ENCODE results near the gene TMED9. TPM values are rescaled to one million over a fixed set of nuclear protein-coding genes. Genes with fewer than 3 reads are reported as not detected.

TMED9 gene
- 100 to 1,000 TPM; 172 to 231 (median 178) TPM for polyA plus RNA-seq

DNA sequence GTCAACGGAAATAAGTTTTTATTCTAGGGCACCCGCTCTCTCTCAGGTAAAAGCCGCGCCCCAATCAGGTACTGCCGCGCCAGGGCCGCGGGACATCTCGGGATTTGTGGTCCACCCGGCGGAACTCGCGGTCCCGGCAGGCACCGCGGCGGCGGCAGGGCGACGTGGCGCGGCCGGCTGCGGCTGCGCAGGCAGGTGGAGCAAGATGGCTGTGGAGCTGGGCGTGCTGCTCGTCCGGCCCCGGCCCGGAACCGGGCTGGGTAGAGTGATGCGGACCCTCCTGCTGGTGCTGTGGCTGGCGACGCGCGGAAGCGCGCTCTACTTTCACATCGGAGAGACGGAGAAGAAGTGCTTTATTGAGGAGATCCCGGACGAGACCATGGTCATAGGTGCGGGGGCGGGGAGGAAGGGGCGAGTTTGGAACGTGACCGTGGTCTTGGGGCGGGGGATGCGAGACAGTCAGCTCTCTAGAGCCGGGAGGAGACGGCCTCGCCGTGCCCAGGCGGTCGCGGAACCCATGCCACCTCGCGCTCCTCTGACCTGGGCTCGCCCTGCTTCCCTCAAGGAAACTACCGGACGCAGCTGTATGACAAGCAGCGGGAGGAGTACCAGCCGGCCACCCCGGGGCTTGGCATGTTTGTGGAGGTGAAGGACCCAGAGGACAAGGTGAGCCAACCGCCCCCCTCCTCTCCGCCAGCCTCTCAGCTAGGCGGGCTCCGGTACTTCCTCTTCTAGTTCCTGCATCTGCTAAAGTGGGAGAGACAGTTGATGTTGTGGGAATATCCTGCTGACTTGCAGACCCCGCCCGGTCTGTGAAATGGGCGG, at the start of gene TMED9:
Gene TMED9, plus strand, starts transcription at position 194 of the 825 bp plus-strand sequence. Its CDS starts 12 bp downstream, at position 206.
- peak within 1 kb of the TSS; percentile 93 to 100 (median 98) for H3K4me3 Mint-ChIP-seq
- peak within 1 kb of the TSS; percentile 91 to 99 (median 96) for H3K27ac Mint-ChIP-seq
- H3K9me3 Mint-ChIP-seq: no peaks in the 10 kb centered on the region
- peaks cover 6 to 18% (median 6%) of the 10 kb centered on the region in 3 donors for H3K27me3 Mint-ChIP-seq (ENCODE audit: low read depth in 3 of 3)
- H3K4me1 Mint-ChIP-seq: peaks cover 29 to 31% of the 10 kb centered on the region in 2 donors
- peaks cover 7 to 27% (median 9%) of the 10 kb centered on the region in 3 donors for H3K36me3 Mint-ChIP-seq
- DNase-seq: peak; percentile 84 to 85 (median 84)

DNA sequence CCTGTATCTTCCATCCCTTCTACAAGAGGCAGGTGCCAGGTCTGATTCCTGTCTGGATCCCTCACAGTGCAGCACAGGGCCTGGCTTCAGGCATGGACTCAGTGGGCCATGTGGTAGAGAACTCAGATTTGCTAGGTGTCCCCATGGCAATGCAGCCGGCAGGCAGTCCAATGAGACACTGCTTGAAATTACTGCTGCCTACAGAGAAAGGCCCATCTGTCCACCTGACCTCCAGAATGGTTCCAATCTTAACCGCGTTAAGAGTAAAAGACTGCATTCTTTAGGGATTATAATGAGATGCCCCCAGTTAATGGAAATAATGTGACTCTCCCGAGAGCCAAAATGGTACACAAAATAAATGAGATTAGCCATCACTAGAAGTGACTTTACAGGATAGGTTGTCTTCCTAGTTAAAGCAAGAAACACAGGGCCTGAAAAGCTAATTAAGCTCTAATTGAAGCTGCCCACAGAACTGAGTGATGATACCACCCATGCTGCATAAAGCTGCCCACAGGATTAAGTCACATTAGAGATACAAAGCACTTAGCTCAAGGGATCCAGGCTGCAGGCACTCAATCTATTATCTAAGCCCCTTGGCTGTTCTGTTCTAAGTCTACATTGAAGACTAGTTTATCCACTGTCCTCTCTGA, 49.1 kb upstream of the TMED9 start:
- no peak overlapping the region for H3K4me3 Mint-ChIP-seq

DNA sequence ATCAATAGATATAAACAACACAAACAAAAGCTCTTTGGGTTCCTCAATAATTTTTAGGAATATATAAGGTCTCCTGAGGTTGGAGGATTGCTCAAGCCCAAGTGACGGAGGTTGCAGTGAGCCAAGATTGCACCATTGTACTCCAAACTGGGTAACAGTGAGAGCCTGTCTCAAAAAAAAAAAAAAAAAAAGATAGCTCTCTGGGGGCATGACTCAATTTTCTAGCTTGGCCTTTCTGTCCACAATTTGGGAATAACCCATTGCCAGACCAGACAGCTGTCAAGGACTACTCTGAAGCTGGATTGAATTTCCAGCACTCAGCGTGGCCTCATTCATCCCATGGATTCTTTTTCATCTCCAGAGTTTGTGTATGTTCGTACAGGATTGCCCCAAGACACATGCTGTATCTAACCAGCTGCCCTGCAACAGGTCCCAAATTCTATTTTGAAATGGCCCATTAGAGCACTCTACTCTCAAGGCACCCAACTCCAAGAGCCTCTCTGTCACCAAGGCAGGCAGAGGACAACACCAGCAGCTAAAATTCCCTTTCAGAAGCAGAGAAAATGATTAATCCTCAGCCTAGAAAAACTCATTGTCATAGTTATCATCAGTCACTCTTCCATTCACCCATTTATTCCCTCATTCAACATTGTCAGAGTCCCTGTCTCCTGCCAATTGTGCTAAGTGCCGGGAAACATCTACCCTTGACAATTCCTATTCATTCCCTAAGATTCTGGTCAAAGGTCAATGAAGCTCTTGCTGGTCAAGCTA, 46.3 kb upstream of the TMED9 start:
- no peak for DNase-seq
- Mint-ChIP-seq H3K4me1 (peaks cover 30 to 62% of the 10 kb centered on the region in 2 donors), H3K4me3 (no peak overlapping the region), H3K27me3 (ENCODE audit: low read depth in 3 of 3) (no peaks in the 10 kb centered on the region), H3K36me3 (peaks cover 0 to 10% (median 0%) of the 10 kb centered on the region in 3 donors), H3K9me3 (no peaks in the 10 kb centered on the region), H3K27ac (peak overlapping the region in 1 of 6 donors; percentile 82)

More for the DNA sequence above, 49.1 kb upstream of the TMED9 start:
- no peak for DNase-seq
- no peaks in the 10 kb centered on the region for H3K9me3 Mint-ChIP-seq
- no peak overlapping the region for H3K27ac Mint-ChIP-seq
- H3K4me1 Mint-ChIP-seq: peaks cover 20 to 57% of the 10 kb centered on the region in 2 donors
- H3K36me3 Mint-ChIP-seq: peaks cover 0 to 13% (median 0%) of the 10 kb centered on the region in 3 donors
- peaks cover 0 to 2% (median 0%) of the 10 kb centered on the region in 3 donors for H3K27me3 Mint-ChIP-seq (ENCODE audit: low read depth in 3 of 3)

DNA sequence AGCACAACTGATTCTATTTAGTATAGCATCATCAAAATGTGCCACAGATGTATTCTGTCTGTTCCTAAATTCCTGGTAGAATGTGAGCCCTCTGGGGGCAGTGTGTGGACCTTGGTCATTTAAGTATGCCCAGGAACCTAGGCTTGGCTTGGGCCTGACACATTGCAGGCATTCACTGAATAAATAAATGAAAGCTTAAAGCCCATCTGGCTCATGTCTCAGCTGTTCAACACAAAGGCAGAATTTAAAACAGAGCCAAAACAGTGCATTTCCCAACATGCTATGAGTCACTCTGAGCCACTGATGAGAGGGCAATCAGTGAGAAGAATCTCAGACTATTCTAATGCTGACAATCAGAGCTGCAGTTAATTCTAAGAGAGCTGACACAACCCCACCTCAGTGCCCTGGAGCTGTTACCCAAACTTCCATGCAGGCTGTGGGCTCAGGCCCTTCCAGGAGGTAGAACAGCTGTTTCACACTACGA, 45.7 kb upstream of the TMED9 start:
- H3K27ac Mint-ChIP-seq: peak overlapping the region in 1 of 6 donors; percentile 82
- peaks cover 28 to 58% of the 10 kb centered on the region in 2 donors for H3K4me1 Mint-ChIP-seq

DNA sequence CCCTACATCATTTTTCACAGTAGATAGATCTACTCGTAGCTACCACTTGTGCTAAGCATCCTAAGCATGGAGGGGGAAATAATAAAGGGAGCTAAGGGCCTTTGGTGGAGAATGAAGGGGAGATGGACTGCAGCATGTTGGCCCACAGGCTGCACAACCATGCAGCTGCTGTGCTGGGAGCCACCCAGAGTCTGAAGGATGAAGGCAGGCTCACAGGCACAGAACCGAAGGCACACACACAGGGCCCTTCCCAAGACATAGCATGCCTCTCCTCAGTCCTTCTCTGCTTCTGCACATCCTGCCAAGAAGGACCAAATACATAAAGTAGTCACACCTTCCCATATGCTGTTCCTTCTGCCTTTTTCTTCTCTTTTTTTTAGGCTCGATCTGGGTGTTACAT, 44.3 kb upstream of the TMED9 start:
- H3K27ac Mint-ChIP-seq: peak overlapping the region in 1 of 6 donors; percentile 36
- peaks cover 0 to 6% (median 0%) of the 10 kb centered on the region in 3 donors for H3K36me3 Mint-ChIP-seq
- H3K27me3 Mint-ChIP-seq (ENCODE audit: low read depth in 3 of 3): no peaks in the 10 kb centered on the region
- H3K9me3 Mint-ChIP-seq: no peaks in the 10 kb centered on the region
- no peak overlapping the region for H3K4me3 Mint-ChIP-seq
- no peak for DNase-seq
- H3K4me1 Mint-ChIP-seq: peaks cover 33 to 57% of the 10 kb centered on the region in 2 donors

More for the DNA sequence above, 45.7 kb upstream of the TMED9 start:
- Mint-ChIP-seq H3K4me3 (no peak overlapping the region), H3K36me3 (peaks cover 0 to 10% (median 0%) of the 10 kb centered on the region in 3 donors), H3K27me3 (ENCODE audit: low read depth in 3 of 3) (no peaks in the 10 kb centered on the region), H3K9me3 (no peaks in the 10 kb centered on the region)
- no peak for DNase-seq

DNA sequence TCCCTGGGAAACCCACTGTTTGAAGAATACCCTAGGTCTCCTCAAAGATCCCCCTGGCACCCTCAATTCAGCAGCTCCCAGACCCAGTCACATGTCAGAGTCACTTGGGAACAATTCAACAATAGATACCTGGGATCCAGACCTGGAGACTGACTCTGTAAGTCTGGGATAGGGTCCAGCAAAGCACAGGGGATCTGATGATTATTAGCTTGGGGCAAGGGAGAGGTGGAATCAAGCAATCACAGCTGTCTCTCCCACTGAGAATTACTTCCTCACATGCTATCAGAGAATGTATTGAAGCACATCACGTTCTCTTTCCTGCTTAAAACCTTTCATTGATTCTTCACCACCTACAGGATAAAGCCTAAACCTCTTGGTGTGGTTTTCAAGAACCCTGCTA, 43.5 kb upstream of the TMED9 start:
- DNase-seq: no peak
- Mint-ChIP-seq H3K4me1 (peaks cover 41 to 59% of the 10 kb centered on the region in 2 donors), H3K36me3 (peaks cover 0 to 6% (median 0%) of the 10 kb centered on the region in 3 donors), H3K27ac (no peak overlapping the region), H3K27me3 (ENCODE audit: low read depth in 3 of 3) (peaks cover 0 to 1% (median 0%) of the 10 kb centered on the region in 3 donors), H3K4me3 (no peak overlapping the region), H3K9me3 (no peaks in the 10 kb centered on the region)

DNA sequence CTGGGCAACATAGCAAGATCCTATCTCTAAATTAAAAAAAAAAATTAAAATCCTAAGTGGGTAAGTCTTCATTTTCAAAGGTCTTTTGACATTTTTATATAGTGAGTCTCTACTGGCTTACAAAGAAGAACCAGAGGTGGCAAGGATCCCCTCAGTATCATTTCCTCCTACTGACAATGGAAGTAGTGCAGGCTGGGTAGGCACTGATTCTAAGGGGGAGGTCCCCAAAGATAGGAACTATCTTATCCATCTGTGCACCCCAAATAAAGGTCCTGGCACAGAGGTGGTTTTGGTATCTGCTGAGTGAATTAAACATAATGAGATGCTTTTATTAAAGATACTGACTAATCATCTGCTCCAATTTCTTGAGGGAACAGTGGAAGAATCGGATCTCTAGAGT, 41.9 kb upstream of the TMED9 start:
- Mint-ChIP-seq H3K4me1 (peaks cover 49 to 54% of the 10 kb centered on the region in 2 donors), H3K27me3 (ENCODE audit: low read depth in 3 of 3) (peaks cover 0 to 3% (median 1%) of the 10 kb centered on the region in 3 donors), H3K27ac (peak overlapping the region in 2 of 6 donors; percentile 35 to 40), H3K4me3 (no peak overlapping the region), H3K9me3 (no peaks in the 10 kb centered on the region), H3K36me3 (peaks cover 0 to 6% (median 0%) of the 10 kb centered on the region in 3 donors)
- DNase-seq: no peak

DNA sequence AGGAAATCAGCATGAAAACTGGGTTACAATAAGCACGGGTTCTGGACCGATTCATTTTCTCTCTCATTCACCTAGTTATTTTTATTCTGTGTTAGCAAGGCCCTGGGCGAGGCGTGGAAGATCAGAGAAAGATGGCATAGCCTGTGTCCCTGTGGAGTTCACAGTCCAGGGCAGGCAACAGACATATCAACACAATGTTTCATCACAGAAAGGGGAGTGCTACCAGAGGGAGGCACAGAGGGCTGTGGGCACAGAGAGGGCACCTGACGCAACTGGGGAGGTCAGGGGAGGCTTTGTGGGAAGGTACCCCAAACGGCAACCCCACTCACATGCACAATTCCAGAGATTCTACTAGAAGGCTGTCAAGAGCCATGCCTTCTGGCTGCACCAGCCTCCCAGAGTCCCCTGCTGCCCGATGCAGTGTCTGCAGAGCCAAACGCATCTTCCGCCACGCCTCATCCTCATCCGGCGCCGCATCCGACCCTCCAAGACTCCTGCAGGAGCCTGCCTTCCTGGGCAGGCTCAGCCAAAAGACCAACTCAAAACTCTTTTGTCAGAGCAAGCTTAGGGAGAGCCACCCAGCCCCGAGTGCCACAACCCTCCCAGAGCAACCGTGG, 39.1 kb upstream of the TMED9 start:
- Mint-ChIP-seq H3K27me3 (ENCODE audit: low read depth in 3 of 3) (peaks cover 0 to 3% (median 1%) of the 10 kb centered on the region in 3 donors), H3K4me1 (peaks cover 37 to 40% of the 10 kb centered on the region in 2 donors), H3K36me3 (peaks cover 0 to 2% (median 0%) of the 10 kb centered on the region in 3 donors), H3K9me3 (no peaks in the 10 kb centered on the region), H3K27ac (peak overlapping the region; percentile 44 to 73 (median 60)), H3K4me3 (peak overlapping the region; percentile 75 to 85 (median 79))
- DNase-seq: no peak

DNA sequence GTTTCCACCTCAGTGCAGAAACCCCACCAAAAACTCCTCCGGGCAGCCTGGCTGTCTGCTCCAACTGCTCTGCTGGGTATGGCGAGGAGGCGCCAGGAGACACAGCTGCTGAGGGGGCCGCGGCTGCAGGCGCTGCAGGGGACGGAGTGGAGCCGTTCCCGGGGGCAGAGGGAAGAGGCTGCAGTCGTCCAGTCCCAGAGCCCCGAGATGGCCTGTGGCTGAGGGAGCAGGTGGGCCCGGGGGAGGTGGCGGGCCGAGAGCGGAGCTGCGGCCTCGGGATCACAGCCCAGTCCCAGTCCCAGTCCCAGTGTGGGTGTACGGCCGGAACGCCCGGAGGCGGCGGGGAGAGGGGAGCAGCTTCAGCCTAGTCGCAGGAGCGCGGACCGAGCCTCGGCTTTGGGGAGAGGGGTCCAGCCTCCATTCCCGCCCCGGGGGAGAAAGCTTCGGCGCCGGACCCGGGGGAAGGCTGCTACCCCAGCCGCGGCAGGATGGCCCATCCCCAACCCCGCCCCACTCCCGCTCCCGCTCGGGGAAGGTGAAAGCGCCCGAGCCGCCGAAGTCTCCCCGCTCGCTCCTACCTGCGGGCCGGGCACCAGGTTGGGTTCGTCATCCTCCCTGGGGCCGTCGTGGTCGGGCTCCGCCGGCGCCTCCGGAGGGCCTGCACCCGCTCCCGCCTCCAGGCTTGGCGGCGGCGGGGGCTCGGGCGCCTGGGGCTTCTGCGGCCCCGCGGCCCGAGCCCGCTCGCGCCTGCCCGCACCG, 38.2 kb upstream of the TMED9 start:
- Mint-ChIP-seq H3K27me3 (ENCODE audit: low read depth in 3 of 3) (peaks cover 0 to 3% (median 1%) of the 10 kb centered on the region in 3 donors), H3K4me1 (peaks cover 27 to 31% of the 10 kb centered on the region in 2 donors), H3K27ac (peak overlapping the region in 1 of 6 donors; percentile 32), H3K9me3 (no peaks in the 10 kb centered on the region), H3K4me3 (peak overlapping the region; percentile 75 to 89 (median 79)), H3K36me3 (no peaks in the 10 kb centered on the region)
- peak in 1 of 3 donors; percentile 39 for DNase-seq

DNA sequence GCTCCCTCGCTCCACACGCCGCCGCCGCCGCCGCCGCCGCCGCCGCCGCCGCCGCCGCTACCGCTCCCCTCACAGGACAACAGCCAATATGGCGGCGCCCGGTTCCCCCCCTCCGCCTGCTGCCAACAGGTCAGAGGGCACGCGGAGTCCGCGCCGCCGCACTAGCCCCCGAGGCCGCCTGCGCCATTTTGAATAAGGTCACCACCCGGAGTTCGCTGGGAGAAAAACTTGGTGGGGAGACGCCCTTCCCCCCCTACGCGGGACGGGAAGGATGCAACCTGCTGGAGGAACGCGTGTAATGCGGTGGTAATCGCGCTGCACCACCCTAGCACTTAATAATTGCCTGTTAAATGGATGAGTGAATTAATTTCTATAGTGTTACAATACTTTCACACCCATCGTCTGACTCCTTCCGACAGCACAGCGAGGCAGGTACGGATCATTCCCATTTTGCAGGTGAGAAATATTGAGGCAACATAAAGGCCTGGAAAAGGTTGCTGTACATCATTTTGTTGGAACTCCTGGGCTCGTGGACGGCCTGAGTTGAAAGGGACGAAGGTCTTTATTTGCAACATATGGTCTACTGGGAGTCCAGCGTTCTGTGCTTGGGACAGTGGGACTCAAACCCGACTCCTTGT, 37.4 kb upstream of the TMED9 start, which contains the start of gene FAM193B:
Gene FAM193B, minus strand, starts transcription at position 90 of the 638 bp plus-strand sequence. CDS start 105 bp downstream, outside the sequence.
- peak within 1 kb of the TSS; percentile 19 to 83 (median 76) for H3K27ac Mint-ChIP-seq
- peaks cover 27 to 30% of the 10 kb centered on the region in 2 donors for H3K4me1 Mint-ChIP-seq
- peak; percentile 91 to 92 (median 92) for DNase-seq
- no peaks in the 10 kb centered on the region for H3K9me3 Mint-ChIP-seq
- no peaks in the 10 kb centered on the region for H3K36me3 Mint-ChIP-seq
- peak within 1 kb of the TSS; percentile 79 to 90 (median 89) for H3K4me3 Mint-ChIP-seq
- H3K27me3 Mint-ChIP-seq (ENCODE audit: low read depth in 3 of 3): peaks cover 0 to 3% (median 1%) of the 10 kb centered on the region in 3 donors

DNA sequence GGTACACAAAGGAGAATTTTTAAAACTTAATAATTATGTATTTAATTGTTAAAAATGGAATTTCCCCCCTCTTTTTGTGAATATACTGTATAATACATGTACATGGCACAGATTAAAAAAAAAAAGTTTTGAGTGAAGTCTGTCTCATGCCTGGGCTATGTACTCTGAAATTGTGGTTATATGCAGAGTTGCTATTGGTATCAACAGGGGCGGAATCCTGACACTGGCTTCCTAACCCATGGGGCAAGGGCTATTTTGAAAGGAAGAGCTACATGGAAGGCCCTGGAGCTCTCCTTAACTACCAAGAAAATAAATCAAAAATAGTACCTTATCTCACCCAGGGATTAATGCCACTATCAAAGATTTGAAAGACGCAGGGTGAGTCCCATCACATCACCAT, 36.8 kb upstream of the TMED9 start:
- no peaks in the 10 kb centered on the region for H3K9me3 Mint-ChIP-seq
- no peaks in the 10 kb centered on the region for H3K36me3 Mint-ChIP-seq
- DNase-seq: no peak
- peaks cover 27 to 30% of the 10 kb centered on the region in 2 donors for H3K4me1 Mint-ChIP-seq
- H3K4me3 Mint-ChIP-seq: peak overlapping the region; percentile 79 to 90 (median 89)
- peak overlapping the region in 3 of 6 donors; percentile 19 to 79 (median 74) for H3K27ac Mint-ChIP-seq
- peaks cover 0 to 3% (median 1%) of the 10 kb centered on the region in 3 donors for H3K27me3 Mint-ChIP-seq (ENCODE audit: low read depth in 3 of 3)

DNA sequence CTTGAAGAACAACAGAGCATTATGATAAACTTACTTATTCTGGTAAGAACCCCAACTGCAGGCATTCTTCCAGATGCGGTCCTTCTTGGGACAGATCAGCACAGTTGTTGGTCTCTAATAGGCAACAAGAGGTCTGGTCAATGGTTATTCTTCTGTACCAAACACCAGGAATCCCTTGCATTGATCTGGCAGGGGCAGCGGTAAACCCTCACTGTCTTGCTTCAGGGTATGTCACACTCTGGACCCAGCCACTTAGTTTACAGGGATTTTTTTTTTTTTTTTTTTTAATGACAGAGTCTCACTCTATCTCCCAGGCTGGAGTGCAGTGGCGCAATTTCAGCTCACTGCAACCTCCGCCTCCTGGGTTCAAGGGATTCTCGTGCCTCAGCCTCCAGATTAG, 36.3 kb upstream of the TMED9 start:
- no peaks in the 10 kb centered on the region for H3K36me3 Mint-ChIP-seq
- no peak for DNase-seq
- peaks cover 26 to 30% of the 10 kb centered on the region in 2 donors for H3K4me1 Mint-ChIP-seq
- H3K27ac Mint-ChIP-seq: no peak overlapping the region
- H3K9me3 Mint-ChIP-seq: no peaks in the 10 kb centered on the region
- H3K4me3 Mint-ChIP-seq: peak overlapping the region in 2 of 5 donors; percentile 79 to 89
- peaks cover 0 to 3% (median 1%) of the 10 kb centered on the region in 3 donors for H3K27me3 Mint-ChIP-seq (ENCODE audit: low read depth in 3 of 3)
